SIG-M5 treated with dmso at 0.1 percent for 504 hours (cell line): ENCODE data around the gene CD36.

Experiments used
- DNase-seq: peaks from one replicate; lab custom pipeline; 2025; ENCODE audit not compliant: unreplicated experiment; lab: John Stamatoyannopoulos, UW

Gene CD36

DNA sequence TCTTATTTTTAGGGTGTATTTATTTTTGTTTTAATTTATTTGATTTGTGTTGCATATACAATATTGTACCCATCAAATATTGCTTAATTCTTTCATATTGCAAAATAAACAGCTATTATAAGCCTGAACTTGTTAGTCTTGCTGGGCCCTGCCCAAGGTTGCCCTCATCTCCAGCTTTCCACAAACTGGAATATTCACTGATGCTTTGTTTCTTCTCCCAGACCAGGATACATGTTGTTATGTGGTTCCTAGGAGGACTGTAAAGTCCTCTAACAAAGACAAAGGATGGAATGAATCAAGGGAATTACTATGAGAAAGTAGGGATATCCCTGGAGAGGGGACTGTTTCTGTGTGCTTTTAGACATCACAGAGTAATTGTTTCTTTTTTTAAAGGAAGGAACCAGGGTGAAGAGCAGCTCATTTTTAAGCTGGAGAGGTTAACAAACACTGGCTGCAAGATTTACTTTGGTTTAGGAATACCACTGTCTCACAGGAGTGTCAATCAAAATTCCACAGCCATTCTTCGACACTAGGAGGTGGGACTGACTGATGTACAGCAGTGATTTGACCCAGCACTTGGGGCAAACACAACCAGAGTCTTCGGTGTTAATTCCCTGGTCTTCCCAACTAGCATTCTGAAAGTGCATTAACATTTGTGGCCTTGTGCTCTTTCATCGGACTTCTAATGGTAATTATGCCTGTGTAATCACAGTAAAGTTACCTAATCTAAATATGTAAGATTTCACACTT, 14.8 kb upstream of the CD36 start:
- DNase-seq, result no peak

DNA sequence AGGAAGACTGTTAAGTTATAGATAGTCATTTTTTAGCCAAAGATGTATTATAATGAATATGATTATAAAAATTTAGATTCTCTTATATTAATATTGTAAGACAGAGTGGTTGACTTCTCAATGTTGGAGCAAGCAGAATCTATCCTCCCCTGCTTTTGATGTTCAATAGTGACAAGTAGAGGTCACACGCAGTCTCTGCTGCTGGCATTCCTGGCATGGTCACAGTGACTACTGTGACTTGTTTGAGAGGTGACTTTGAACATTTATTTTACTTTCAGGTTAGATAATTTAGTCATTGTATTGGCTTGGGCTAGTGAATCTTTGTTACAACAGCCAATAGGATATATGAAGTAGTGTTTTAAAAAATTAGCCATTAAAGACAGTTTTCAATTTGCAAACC, 13.7 kb upstream of the CD36 start:
- no peak for DNase-seq

DNA sequence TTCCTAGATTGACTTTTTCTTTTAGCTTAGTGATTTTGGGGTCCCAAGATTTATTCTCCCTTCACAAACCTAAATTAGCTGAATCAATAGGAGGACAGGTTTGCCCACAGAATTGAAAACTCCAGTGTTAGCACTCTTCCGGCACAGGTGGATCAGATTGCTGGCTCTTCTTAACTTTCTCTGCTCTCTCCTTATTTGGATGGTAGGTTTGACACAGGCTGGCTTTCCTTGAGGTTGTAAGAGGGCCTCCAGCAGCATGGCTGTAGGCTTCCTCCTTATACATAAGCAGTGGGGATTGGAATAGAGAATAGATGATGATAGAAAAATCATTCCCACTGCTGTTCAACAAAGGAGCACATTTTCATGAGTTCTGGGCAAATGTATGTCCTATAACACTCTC, 9.4 kb upstream of the CD36 start:
- no peak for DNase-seq

DNA sequence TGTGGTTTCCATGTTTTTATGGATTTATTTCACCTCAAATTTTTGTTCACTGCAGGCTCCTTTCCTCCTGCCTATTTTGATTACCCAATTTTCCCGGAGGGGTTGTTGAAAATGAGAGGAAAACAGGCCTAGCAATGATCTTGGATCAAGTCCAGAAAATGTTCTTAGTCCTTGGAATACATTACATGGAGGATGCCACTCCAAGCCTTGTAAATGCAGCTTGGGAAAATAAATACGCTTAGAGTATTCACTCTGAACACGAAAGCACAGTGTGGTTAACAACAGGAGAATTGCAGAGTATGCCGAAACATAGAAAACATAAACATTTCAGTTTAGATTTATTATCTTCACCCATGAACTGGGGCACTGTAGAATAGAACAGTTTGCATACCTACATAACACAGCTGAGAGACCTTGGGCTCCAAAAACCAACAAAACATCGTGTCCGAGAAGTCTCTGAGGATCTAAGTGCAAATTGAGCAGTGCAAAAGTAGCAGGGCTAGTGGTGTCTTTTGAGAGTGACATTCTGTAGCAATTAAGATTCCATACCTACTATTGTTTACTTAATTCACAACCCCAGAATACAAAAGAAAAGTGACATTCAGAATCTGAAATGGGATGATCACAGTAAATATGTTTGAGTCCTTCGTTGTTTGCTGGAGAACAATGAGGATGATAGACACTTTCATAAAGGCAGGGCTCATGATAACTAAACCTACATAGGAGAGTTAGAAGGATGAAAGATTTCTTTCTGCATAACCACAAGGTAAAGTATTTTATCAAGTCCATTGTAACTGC, 7.6 kb upstream of the CD36 start:
- no peak for DNase-seq

DNA sequence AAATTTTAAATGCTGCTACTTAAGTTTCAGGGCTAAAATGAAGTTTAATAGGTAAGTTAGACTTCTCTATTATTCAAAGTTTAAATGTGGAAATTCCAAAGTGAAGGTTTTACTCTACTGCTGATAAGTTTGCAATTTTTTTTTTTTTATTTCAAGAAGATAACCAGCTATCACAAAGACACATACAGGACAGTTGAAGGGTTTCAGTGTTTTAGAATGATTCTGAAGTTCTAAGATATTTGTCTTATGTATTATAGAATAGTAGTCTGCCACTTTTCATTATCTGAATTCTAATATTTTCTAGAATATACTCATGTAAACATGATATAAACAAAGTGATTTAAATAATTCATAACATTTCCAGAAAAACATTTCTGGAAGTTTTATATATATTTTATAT, 7.0 kb upstream of the CD36 start:
- no peak for DNase-seq

DNA sequence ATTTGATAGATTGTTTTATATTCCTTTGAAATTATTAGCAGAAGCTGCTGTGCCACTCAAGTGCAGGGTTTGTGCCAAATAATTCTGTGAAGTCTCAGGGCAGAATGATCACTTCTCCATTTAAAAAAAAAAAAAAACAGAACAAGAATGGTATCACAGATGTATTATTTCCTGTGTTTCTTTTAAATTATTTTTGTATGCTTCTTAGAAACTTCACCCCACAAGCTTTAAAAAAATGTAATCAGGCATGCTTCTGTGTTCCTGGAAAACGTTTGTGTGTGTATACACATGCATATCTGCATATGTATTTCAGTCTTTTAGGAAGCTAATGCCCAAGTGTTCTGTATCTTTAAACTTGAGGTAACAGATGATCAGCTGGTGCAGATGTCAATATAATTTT, 6.3 kb upstream of the CD36 start:
- no peak for DNase-seq

DNA sequence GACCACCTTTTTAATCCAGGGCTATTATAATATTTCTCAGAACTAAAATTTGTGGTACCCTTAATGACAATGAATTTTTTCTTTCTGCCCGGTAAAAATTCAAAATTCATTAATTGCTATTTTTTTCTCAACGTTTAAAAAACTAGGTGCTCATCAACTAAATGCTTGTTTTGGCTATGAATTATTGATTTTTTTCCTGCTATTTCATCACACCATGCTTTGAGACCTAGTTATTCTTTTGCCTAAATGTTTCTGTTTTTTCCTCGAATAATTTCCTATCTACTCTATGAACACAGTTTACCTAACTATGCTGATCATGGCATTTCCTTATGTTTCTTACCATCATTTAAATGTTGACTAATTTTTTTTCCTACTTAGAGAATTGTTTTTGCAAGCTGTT, 5.6 kb upstream of the CD36 start:
- no peak for DNase-seq

DNA sequence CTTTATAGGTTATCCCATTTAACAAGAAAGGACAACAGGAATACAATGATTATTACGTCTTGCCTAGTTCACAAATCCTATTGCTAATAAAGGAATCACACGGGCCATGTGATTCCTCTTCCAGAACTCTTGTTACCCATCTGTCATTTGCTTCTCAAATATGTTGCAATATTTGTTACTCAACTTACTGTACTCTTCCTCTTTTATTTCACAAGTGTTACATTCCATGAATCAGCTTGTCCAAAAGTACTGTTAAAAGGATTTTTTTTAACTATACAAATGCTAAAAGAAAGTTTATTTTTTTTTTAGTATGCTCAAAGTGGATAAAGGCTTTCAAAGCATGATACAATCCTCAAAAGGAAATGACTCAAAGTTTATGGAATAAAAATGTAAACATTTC, 3.9 kb upstream of the CD36 start:
- peak; percentile 90 for DNase-seq

DNA sequence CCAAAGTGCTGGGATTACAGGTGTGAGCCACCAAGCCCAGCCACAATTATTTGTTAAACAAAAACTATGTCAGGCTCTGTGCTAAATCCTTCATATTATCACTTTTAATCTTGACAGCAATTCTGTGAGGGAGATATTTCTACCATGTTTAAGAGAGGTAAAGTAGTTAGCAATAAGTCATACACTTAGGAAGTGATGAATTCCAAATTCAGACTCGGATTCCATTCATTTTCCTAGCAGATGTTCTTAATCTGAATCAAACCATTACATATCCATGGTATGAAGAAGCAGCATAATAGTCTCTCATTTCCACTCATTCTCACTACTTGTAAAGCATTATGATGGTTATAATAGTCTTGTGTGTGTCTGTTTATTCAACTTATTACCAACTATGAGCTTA, 2.9 kb upstream of the CD36 start:
- no peak for DNase-seq

DNA sequence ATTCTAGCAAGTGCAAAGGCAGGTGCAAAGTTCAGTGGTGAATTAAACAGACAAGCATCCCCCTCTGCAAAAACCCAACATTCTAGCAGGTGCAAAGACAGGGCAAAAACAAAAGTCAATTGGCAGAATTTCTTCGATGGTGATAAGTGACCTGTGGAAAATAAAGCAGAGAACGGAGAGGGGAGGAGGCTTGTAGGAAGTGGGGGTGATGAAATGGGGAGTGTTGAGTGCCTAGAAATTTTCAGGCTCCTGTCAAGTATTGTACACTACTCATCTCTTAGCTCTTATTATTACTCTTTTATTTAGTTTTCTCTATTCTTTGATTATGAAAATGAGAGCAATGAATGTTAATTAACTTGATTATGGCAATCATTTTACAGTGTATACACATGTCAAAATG, 2.4 kb upstream of the CD36 start:
- DNase-seq, result no peak

DNA sequence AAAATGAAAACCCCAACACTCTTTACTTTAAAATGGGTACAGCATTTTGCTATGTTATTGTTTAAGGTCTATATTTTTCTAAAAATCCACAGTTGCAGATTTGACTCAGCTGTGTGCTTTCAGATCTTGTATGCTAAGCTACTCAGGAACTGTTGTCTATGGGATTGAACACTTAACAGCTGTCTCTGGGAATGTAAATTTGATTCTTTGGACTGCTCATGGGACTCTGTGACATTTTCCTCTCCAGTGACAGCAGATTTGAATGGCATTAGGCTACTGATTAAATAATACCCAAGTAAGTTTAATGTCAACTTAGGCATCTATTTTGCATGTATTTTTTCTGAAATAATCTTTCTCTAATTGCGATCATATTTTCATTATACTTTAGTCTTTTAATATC, 1.7 kb upstream of the CD36 start:
- no peak for DNase-seq

DNA sequence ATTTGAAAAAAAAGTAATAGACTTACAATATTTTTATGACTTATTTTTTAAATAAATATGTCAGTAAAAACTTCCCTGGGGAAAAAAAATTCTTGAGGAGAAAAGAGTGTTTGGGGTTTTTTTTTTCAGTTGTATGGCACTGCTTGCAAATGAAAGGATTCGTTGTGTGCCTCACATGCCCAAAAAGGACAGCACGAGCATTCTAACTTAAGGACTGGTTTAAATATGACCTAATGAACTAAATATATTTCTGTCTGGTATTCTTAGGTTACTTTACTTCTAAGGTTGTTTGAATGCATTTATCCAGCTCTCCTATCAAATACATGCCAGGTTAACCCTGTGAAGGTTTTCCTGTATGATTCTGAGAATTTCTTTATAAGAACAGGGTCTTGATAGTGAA, 988 bp upstream of the CD36 start:
- no peak for DNase-seq

DNA sequence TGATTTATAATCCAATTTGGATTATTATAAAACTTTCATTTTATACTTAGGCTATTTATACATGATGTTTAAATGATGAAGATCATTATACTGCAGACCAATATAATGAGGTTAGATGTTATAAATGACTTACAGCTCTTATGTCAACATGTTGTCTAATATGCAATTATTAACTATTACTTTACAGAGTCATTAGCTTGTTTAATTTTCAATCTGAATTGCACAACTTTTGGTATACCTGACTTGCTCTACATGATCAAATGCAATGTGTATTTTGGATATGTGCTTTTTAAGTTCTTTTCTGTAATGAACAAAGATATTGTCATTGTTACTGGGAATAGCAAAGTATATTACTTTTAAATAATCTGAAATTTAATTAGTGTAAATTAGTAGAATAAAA, 569 bp downstream of the CD36 start:
- DNase-seq, result no peak

DNA sequence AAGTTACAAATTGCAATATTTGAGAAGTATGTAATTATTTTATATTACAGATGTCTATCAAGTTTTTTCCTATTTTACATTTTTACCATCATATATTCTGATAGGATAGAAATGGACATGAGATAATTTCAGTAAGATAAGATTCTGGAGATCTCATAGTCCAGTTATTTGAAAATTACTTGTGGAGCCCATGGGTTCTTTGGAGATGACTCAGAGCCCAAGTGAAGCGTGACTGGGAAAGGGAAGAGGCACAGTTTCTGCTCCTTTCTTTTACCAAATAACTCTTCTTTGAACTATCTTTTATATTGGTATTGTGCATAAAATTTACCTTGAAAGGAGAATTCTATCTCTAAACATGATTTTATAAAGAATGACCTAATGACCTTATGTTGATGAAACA, 2.4 kb downstream of the CD36 start:
- DNase-seq, result no peak

DNA sequence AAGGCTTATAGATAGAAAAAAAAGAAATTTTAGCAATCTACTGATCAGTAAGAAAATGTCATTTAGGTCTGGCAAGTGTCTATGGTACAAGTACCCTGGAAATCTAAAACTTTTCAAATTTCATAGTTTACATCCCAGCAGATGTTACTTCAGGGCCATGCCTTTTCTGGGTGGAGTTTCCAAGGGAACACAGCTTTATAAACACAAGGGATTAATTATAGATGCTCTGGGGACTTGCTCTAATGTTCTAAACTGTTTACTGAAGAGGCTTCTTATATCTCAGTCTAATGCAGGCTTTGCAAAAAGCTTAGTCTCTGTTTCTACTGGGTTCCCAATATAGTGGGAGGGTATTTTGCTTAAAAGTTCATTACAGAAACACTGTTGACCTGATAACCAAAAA, 3.1 kb downstream of the CD36 start:
- no peak for DNase-seq

DNA sequence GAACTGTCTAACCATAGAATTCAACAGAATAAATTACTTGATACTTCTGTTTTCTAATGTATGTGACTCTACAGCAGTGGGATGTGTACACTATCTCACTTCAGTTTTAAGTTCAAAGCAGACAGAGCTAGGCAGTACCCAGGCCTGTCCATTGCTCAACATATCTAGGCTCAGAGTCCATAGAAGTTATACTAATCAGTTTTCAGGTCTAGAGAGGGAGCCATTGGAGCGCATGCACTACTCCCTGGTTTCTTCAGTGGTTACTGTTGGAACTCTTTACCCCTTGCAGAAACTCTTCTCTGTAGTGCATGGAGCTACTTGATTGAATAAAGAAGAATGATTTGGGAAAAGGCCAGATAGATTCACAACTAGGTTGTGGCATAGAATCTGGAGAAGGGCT, 4.4 kb downstream of the CD36 start:
- DNase-seq, result peak; percentile 18

DNA sequence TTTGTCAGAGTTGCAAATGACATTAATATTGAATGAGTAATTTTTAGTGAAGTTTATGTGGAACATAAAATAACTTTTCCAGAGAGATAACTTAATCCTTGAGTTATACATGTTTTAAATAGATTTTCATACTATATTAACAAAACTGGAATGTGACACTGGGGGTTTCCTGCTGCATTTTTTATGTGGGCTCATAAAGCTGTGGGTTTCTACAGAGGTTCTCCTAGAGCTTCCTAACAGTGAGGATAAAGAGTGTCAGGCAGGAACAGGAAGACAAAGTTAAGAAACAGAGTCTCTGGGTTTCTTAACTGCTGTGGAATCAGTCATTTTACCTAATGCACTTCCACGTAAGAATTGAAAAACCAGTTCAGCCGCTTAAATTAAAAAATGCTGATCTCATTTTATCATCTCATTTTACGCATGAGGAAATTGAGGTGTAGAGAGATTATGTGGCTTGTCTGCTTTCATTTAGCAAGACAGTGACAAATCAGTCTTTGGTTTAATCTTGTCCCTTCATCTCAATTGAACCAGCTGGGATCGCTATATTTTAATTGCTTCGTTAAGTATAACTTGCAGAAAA, 5.0 kb downstream of the CD36 start:
- peak; percentile 74 for DNase-seq

DNA sequence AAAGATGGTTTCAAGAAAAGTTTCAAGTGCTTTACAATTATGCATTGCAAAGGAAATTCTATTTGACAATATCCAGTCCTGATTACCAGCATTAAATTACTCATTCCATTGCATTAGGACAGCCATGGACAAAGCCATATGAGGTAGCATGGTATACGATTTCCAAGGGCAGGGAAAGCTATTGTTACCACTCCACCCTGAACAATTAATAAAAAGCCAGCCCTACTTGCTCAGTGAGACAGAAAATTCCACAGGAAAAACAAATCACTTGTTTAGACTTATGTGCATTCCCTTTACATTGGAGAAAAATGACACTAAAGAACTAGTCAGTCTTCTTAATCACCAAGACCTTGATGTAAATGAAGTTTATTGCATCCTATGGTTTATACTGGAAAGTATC, 5.6 kb downstream of the CD36 start:
- DNase-seq, result no peak

DNA sequence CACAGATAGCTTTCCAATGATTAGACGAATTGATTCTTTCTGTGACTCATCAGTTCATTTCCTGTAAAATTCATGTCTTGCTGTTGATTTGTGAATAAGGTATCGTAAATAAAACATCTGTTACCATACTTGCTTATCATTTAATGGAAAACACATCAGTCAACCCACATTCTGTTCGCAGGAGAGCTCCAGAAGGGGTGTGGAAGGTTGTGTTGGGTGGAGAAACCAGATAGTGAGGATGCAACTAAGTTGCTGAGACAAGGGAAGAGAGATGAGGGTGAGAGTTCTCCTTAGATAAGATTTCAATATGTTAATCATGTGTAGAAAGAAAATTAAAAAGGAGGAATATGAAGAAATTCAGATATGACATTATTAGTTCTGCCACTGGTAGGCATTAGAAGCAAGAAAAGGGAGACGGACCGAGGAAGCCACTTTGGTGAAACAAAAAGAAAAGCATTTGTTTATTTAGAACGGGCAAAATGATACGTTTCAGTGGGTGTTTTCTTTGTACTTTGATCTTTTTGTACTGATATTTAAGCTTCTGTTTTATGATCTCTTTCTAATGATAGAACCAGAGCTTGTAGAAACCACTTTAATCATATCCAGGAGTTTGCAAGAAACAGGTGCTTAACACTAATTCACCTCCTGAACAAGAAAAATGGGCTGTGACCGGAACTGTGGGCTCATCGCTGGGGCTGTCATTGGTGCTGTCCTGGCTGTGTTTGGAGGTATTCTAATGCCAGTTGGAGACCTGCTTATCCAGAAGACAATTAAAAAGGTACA, 7.8 kb downstream of the CD36 start:
- DNase-seq, result no peak

DNA sequence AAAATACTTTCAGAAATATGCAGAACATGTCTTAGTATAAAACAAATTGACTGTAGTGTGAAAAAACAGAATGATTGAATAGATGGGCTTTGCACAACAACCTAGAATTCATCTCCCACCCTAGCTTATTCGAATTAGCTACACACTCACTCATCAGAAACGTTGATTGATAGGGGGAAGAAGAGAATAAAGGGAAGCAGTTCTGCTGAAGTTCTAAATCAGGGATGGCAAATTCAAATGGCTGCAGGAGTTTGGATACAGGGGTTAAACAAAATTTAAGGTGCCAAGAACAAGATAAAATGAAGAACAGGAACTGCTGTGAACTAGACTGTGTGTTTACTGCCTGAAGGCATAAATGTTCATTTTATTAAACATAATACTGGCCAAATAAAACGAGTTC, 9.0 kb downstream of the CD36 start:
- DNase-seq, result no peak

DNA sequence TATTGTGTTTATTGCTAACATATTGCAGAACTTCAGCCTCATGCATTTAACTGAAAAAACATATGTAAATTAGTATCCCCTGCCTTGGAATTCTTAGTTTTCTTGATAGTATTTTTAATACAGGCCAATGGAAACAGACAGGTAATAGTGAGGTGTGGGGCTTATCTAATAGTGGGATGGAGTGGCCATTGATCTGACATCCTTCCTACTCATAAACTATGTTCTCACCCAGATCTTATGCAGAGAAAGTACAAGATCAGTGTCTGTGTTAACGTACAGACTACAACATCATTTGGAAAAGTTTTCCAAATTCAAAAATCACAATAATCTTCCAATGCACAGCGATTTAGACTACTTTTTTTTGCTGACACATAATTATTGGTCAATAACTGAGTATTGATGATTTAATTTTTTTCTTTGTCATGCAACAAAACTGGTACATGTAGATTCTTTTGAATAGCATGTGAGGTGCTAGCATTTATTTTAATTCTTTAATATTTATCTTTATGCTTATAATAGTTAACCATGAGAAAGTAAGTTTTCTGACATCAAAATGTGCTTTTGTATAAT, 9.7 kb downstream of the CD36 start:
- no peak for DNase-seq
